Tibial nerve (tissue), 4 donors: ENCODE results near the gene SNX2.

Source experiments
- CTCF ChIP-seq, 5 experiments: fragments of 200-600 bp in 3 of 5; fragments of 450-650 bp in 2 of 5; sonication (generic) in 3 of 5; IDR thresholded peaks; one replicate each; pipeline ENCODE4 v1.5.1; 2016 to 2019; ENCODE audit warnings: antibody characterized with exemption in 5 of 5, mild to moderate bottlenecking in 3 of 5, moderate library complexity in 2 of 5
- EP300 ChIP-seq, 2 donors: sonication (generic); formaldehyde crosslinking; IDR thresholded peaks; one replicate each; pipeline ENCODE4 v1.6.1; 2017; ENCODE audit warnings: antibody characterized with exemption in 2 of 2, mild to moderate bottlenecking in 1 of 2
- POLR2A ChIP-seq, 2 donors: fragments of 450-650 bp; IDR thresholded peaks; one replicate each; pipeline ENCODE4 v1.6.1; 2017; ENCODE audit warnings: antibody characterized with exemption in 2 of 2, mild to moderate bottlenecking in 2 of 2, moderate library complexity in 2 of 2

GRCh38 chr5:122741681-122742080, 33.2 kb upstream of the SNX2 start:
- no peak for TF ChIP-seq CTCF (IDR thresholded peaks at IDR 0.05)
- TF ChIP-seq POLR2A (IDR thresholded peaks at IDR 0.05) = no peak
- no peak for TF ChIP-seq EP300 (IDR thresholded peaks at IDR 0.05)
